Subcutaneous adipose tissue (tissue), 4 donors: ENCODE results near the gene CLEC2D. TPM values are rescaled to one million over a fixed set of nuclear protein-coding genes. Genes with fewer than 3 reads are reported as not detected.

Experiments used
- CTCF ChIP-seq: fragments of 450-650 bp; IDR thresholded peaks from one replicate; pipeline ENCODE4 v1.5.1; 2016; ENCODE audit warnings: low read depth, mild to moderate bottlenecking, control low read depth, antibody characterized with exemption, moderate library complexity
- total RNA-seq, 4 donors: library from RNA; depleted of rRNA; stranded (reverse); fragments of >200 nt; gene quantifications; one replicate each; pipeline ENCODE4 v1.1.0, GENCODE V29; 2016

The CLEC2D gene
- total RNA-seq, 4 donors from 2014 or later = 16.0 to 23.8 (median 18.7) TPM

- no peak for TF ChIP-seq CTCF
Observed at GRCh38 chr12:9710584-9711375, 41.3 kb downstream of the CLEC2D start.

- no peak for TF ChIP-seq CTCF
Observed at GRCh38 chr12:9711664-9712063, 42.2 kb downstream of the CLEC2D start.

GRCh38 chr12:9717070-9717925 lies 47.8 kb downstream of the CLEC2D start:
- no peak for TF ChIP-seq CTCF

- TF ChIP-seq CTCF = no peak
Observed at GRCh38 chr12:9718968-9719367, 49.5 kb downstream of the CLEC2D start.

GRCh38 chr12:9719790-9720189 lies 50.3 kb downstream of the CLEC2D start:
- TF ChIP-seq CTCF = no peak

- TF ChIP-seq CTCF = no peak
Observed at GRCh38 chr12:9721394-9722092, 52.0 kb downstream of the CLEC2D start.

- no peak for TF ChIP-seq CTCF
Observed at GRCh38 chr12:9724023-9724422, 54.5 kb downstream of the CLEC2D start.
